Nephron progenitor cell (in vitro differentiated cells): Measurements from ENCODE around the gene IL16.
"Not testable (repeated sequence)": the region's sequence is repeated elsewhere in the genome, so short reads cannot be mapped to it uniquely, and the experiment has no call there.

ENCODE experiments used
- DNase-seq: peaks from one replicate; pipeline ENCODE4 v3.0.0; 2021
- H3K27ac Mint-ChIP-seq: 2 replicates; pipeline ENCODE4 v1.8.0; 2021; ENCODE audit warnings: mild to moderate bottlenecking, moderate library complexity, mixed read lengths
- H3K27me3 Mint-ChIP-seq: 2 replicates; pipeline ENCODE4 v1.8.0; 2021; ENCODE audit warnings: mild to moderate bottlenecking, low read depth, mixed read lengths; ENCODE audit not compliant: poor library complexity
- H3K36me3 Mint-ChIP-seq: 2 replicates; pipeline ENCODE4 v1.8.0; 2021; ENCODE audit warnings: low read depth, mixed read lengths
- H3K4me1 Mint-ChIP-seq: 2 replicates; pipeline ENCODE4 v1.8.0; 2021; ENCODE audit warnings: mixed read lengths
- H3K4me3 Mint-ChIP-seq: 2 replicates; pipeline ENCODE4 v1.8.0; 2021; ENCODE audit warnings: mild to moderate bottlenecking, moderate library complexity, mixed read lengths
- H3K9me3 Mint-ChIP-seq: 2 replicates; pipeline ENCODE4 v1.8.0; 2021; ENCODE audit warnings: mild to moderate bottlenecking, moderate library complexity, mixed read lengths
- CTCF ChIP-seq: fragments of 200-600 bp; sonication (generic); IDR thresholded peaks from 2 replicates; pipeline ENCODE4 v1.5.0; 2021; ENCODE audit warnings: antibody characterized with exemption

The IL16 gene

GRCh38 chr15:81199031-81199779 lies 2.5 kb downstream of the IL16 start:
- Mint-ChIP-seq H3K27me3 (peaks cover 12% of the 10 kb centered on the region), H3K36me3 (no peaks in the 10 kb centered on the region), H3K9me3 (no peaks in the 10 kb centered on the region), H3K4me3 (no peak overlapping the region), H3K4me1 (peaks cover 16% of the 10 kb centered on the region), H3K27ac (peak overlapping the region; percentile 19)
- no peak for DNase-seq
- TF ChIP-seq CTCF, result no peak

DNA sequence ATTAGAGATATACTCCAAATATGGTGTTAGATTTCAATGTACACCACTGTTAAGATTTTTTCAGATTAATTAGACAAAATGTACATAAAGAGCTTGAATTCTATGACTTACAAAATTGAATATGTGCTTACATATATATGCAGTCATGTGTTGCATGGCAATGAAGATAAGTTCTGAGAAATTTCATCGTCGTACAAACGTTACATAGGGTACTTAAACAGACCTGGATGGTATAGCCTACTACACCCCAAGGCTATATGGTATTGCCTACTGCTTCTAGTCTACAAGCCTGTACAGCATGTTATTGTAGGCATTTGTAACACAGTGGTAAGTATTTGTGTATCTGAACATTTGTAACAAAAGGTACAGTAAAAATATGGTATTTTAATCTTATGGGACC lies 9.3 kb downstream of the IL16 start:
- TF ChIP-seq CTCF, result no peak
- H3K4me1 Mint-ChIP-seq, result no peaks in the 10 kb centered on the region

GRCh38 chr15:81207987-81208386 lies 11.3 kb downstream of the IL16 start:
- H3K4me1 Mint-ChIP-seq, H3K36me3 Mint-ChIP-seq, H3K4me3 Mint-ChIP-seq, H3K27ac Mint-ChIP-seq, DNase-seq, H3K27me3 Mint-ChIP-seq: not testable (repeated sequence)
- peaks cover 29% of the 10 kb centered on the region for H3K9me3 Mint-ChIP-seq

More for the DNA sequence above, 9.3 kb downstream of the IL16 start:
- Mint-ChIP-seq H3K36me3 (no peaks in the 10 kb centered on the region), H3K9me3 (peaks cover 19% of the 10 kb centered on the region), H3K27me3 (peaks cover 4% of the 10 kb centered on the region), H3K4me3 (no peak overlapping the region), H3K27ac (no peak overlapping the region)
- no peak for DNase-seq

DNA sequence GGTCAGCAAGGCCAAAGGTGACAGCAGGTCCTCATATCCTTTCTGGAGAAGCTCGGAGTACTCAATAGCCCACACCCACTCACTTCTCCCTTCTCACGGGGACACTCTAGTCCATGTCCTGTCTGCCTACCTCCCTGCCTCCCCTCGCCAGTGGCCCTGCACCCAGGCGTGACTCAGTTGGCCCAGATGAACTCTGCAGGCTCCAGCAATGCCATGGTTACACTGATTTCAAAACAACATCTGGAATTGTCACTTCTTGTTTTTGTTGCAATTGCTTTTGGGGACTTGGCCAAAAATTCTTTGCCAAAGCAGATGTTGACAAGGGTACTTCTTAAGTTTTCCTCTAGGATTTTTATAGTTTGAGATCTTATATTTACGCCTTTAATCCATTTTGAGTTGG lies 13.0 kb downstream of the IL16 start:
- Mint-ChIP-seq H3K27me3 (peaks cover 2% of the 10 kb centered on the region), H3K4me1 (no peaks in the 10 kb centered on the region), H3K27ac (no peak overlapping the region), H3K9me3 (peaks cover 45% of the 10 kb centered on the region), H3K4me3 (no peak overlapping the region), H3K36me3 (no peaks in the 10 kb centered on the region)
- DNase-seq, result no peak
- TF ChIP-seq CTCF, result no peak

DNA sequence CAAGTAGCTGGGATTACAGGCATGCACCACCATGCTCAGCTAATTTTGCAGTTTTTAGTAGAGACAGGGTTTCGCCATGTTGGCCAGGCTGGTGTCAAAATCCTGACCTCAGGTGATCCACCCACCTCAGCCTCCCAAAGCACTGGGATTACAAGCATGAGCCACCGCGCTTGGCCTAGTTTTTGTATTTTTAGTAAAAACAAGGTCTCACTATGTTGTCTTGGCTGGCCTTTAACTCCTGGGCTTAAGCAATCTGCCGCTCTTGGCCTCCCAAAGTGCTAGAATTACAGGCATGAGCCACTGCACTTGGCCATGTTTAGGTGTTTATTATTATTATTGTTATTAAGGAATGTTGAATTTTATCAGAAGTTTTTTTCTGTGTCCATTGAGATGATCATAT lies 14.7 kb downstream of the IL16 start:
- no peak overlapping the region for H3K27ac Mint-ChIP-seq
- no peak overlapping the region for H3K4me3 Mint-ChIP-seq
- no peak for TF ChIP-seq CTCF
- H3K9me3 Mint-ChIP-seq, result peaks cover 55% of the 10 kb centered on the region
- H3K36me3 Mint-ChIP-seq, result no peaks in the 10 kb centered on the region
- H3K4me1 Mint-ChIP-seq, result no peaks in the 10 kb centered on the region
- no peak for DNase-seq
- H3K27me3 Mint-ChIP-seq, result peaks cover 2% of the 10 kb centered on the region

DNA sequence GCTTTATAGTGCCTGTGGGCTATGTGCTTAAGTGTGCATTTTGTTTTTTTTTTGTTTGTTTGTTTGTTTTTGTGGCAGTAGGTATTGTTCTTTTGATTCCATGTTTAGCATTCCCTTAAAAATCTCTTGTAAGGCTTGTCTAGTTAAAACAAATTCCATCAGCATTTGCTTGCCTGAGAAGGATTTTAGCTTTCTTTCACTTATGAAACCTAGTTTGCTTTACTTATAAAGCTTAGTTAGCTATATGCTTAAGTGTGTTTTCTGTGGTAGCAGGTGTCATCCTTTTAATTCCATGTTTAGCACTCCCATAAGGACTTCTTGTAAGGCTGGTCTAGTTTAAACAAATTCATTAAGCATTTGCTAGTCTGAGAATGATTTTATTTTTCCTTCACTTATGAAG lies 17.3 kb downstream of the IL16 start:
- peaks cover 3% of the 10 kb centered on the region for H3K27me3 Mint-ChIP-seq
- H3K27ac Mint-ChIP-seq, result no peak overlapping the region
- H3K4me1 Mint-ChIP-seq, result no peaks in the 10 kb centered on the region
- H3K36me3 Mint-ChIP-seq, result no peaks in the 10 kb centered on the region
- no peak overlapping the region for H3K4me3 Mint-ChIP-seq
- H3K9me3 Mint-ChIP-seq, result peaks cover 39% of the 10 kb centered on the region
- no peak for TF ChIP-seq CTCF
- DNase-seq, result no peak
